Dendritic cell treated with granulocyte-macrophage colony-stimulating factor and Interleukin-4, amounts not matched to agents 40 ng/mL and 50 ng/mL, for 4 days (primary cell): ENCODE results near the gene TF.

Experiments used
- H3K27ac Mint-ChIP-seq: one replicate; pipeline ENCODE4 v1.8.0; 2022; ENCODE audit warnings: mild to moderate bottlenecking, mixed read lengths
- H3K27me3 Mint-ChIP-seq: one replicate; pipeline ENCODE4 v1.8.0; 2022; ENCODE audit warnings: mild to moderate bottlenecking, mixed read lengths
- H3K36me3 Mint-ChIP-seq: one replicate; pipeline ENCODE4 v1.8.0; 2022; ENCODE audit warnings: low read depth, mixed read lengths
- H3K4me1 Mint-ChIP-seq: one replicate; pipeline ENCODE4 v1.8.0; 2022; ENCODE audit warnings: low read depth, mixed read lengths
- H3K4me3 Mint-ChIP-seq: one replicate; pipeline ENCODE4 v1.8.0; 2022; ENCODE audit warnings: mild to moderate bottlenecking, moderate library complexity, mixed read lengths
- H3K9me3 Mint-ChIP-seq: one replicate; pipeline ENCODE4 v1.8.0; 2022; ENCODE audit warnings: mixed read lengths
- intact Hi-C: fragments of 100-400 bp; cut with micrococcal nuclease; formaldehyde crosslinking; loops from one replicate; pipeline ENCODE4 v1.15.0; 2022

Gene TF

DNA sequence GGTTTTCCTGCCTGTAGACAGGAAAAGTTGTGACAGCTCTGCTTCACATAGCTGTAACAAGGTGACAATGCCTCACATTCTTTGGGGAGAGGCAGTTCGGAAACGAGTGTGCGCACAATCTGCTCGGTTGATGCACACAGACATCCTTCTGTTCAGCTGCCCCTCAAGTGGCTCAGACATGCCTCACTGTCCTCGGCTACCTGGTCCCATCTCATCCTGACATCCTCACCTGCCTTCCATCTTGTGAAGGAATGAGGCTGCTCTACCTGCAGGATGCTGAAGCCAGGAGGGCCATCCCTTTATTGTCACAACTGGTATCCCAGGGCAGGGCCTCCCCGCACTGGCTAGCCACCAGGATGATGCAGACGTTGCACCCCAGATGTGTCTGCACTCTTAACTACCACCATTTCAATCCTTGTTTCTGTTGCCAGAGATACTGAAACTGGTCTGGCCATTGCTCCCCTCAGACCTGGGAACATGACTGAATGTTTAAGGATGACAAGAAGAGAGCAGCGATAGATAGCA lies 78.8 kb downstream of the TF start:
- no peaks in the 10 kb centered on the region for H3K9me3 Mint-ChIP-seq
- peaks cover 51% of the 10 kb centered on the region for H3K36me3 Mint-ChIP-seq
- no peak overlapping the region for H3K4me3 Mint-ChIP-seq
- H3K27ac Mint-ChIP-seq, result no peak overlapping the region
- H3K27me3 Mint-ChIP-seq, result peaks cover 1% of the 10 kb centered on the region
- intact Hi-C loops, result no loop called here
- H3K4me1 Mint-ChIP-seq, result no peaks in the 10 kb centered on the region

DNA sequence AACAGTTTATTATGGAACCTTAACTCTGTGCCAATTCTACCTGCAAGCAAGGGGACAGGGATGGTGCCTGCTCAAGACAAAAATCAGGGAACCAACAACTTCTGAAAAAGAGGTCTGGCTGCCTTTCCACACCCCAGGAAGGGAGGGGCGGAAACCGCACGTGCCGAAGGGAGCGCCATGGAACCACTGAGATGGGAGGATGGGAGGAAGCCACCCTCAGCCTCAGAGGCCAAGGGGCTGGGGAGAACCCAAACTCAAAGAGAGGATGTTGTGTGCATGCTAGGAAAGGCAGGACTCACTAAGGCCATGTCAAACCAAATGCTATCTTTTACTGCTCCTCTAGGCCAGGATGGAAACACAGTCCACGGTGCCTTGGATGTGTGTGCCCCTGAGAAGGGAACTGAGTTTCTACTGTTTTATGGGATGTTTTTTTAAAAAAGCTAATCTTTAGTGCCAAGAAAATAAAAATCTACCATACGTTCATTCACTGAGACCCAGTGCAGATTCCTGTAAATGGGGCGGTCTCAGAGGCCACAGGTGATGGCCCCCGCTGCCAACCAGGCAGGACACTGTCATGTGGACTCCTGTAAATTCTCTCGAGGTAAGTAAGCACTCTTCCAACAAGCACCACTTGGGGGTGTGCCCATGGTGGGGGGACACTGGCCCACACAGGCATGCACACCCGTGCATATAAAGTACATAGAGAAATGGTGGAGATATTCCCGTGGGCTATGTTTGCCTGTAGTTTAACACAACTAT lies 80.0 kb downstream of the TF start:
- peaks cover 1% of the 10 kb centered on the region for H3K27me3 Mint-ChIP-seq
- H3K27ac Mint-ChIP-seq, result no peak overlapping the region
- no peaks in the 10 kb centered on the region for H3K9me3 Mint-ChIP-seq
- H3K36me3 Mint-ChIP-seq, result peaks cover 40% of the 10 kb centered on the region
- intact Hi-C loops, result no loop called here
- H3K4me1 Mint-ChIP-seq, result no peaks in the 10 kb centered on the region
- H3K4me3 Mint-ChIP-seq, result no peak overlapping the region

DNA sequence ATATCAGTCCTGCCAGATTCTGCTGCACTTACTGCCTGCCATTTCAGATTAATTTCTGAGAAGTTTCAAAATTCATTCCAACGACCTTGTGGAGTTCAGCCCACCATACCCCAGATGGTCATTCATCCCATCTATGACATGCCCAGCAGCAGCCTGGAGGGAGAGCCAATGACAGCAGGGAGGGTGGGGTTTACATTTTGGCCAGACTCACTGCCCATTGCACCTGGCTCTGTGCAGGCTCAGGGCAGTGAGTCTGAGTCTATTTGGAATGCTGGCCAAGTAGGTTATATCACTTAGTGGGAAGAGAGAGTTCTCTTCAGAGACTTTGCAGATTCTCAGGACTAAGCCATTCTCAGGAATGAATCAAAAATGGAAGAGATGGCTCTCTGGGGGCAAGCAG lies 80.9 kb downstream of the TF start:
- intact Hi-C loops, result no loop called here
- Mint-ChIP-seq H3K4me1 (no peaks in the 10 kb centered on the region), H3K36me3 (peaks cover 30% of the 10 kb centered on the region), H3K9me3 (no peaks in the 10 kb centered on the region), H3K4me3 (no peak overlapping the region), H3K27ac (no peak overlapping the region), H3K27me3 (peaks cover 1% of the 10 kb centered on the region)

DNA sequence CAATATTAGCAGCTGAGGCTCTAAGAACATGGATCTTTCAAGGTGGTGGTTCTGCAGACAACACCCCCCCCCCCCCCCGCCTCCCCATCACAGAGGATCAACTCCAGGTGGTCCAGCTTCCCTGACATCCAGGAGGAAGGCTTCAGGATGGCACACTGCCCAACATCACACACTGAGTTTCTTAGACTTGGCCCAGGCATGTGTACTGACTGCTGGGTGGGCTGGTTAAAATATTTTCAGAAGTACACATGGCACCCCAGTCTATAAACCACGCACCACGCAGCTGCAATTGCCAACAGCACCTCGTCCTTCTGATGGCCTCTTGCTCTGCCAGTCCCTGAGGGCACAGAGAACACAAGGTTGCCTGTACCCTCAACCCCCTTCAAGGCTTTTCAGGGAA lies 81.5 kb downstream of the TF start:
- Mint-ChIP-seq H3K27ac (no peak overlapping the region), H3K4me1 (no peaks in the 10 kb centered on the region), H3K27me3 (peaks cover 1% of the 10 kb centered on the region), H3K4me3 (no peak overlapping the region), H3K9me3 (no peaks in the 10 kb centered on the region), H3K36me3 (peaks cover 24% of the 10 kb centered on the region)
- intact Hi-C loops, result no loop called here

DNA sequence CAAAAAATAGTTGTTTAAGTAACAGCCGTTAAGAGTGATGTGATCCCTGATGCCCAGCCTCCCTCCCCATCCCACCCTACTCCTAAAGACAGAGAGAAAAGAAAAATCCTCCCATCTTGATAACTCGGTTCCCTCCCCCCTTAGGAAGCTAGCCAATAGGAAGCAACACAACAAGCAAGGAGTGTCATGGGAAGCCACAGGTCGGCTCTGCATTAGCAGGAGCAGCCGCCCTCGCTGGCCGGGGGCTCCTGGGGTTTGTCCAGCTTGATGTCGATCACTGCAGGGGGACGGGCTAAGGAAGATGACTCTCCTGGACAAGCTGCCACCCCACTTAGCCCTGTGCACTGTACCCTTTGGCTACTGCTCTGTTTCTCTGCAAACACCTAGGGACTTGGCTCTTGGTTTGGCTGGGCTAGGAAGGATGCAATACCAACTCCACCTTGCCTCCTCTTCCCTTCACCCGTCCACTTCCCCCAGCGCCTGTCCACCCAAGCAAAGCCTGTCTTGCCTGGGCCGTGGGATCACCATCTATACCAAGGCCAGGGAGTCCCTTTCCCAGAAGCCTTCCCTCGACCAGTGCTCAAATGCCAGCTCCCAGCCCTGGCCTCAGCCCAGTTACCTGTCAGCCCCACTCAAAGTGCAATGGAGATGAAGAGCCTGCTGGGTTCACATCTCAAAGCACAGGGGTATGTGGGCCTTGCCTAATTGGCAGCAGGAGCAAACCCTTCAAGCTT lies 82.5 kb downstream of the TF start:
- no peak overlapping the region for H3K27ac Mint-ChIP-seq
- H3K4me1 Mint-ChIP-seq, result no peaks in the 10 kb centered on the region
- no peaks in the 10 kb centered on the region for H3K9me3 Mint-ChIP-seq
- peaks cover 1% of the 10 kb centered on the region for H3K27me3 Mint-ChIP-seq
- H3K4me3 Mint-ChIP-seq, result no peak overlapping the region
- peaks cover 14% of the 10 kb centered on the region for H3K36me3 Mint-ChIP-seq
- intact Hi-C loops, result no loop called here

DNA sequence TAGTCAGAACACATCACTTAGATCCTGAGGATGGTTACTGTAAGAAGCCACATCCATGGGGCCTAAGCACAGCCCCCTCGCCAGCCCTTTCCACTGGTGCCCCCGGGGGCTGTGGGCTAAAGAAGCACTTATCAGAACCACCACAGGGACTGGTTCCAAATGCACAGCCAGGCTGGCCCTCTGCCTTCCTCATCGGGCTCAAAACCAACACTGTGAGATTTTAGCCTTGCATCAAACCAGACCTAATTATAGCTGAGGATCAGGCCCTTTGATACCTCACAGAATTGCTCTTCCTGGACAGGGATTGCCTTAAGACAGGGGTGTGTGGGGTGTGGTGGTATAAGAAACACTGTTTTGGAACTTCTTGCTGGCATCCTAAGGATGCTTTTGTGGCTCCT lies 83.1 kb downstream of the TF start:
- no peaks in the 10 kb centered on the region for H3K4me1 Mint-ChIP-seq
- intact Hi-C loops, result no loop called here
- peaks cover 1% of the 10 kb centered on the region for H3K27me3 Mint-ChIP-seq
- no peak overlapping the region for H3K4me3 Mint-ChIP-seq
- no peaks in the 10 kb centered on the region for H3K9me3 Mint-ChIP-seq
- H3K36me3 Mint-ChIP-seq, result peaks cover 8% of the 10 kb centered on the region
- H3K27ac Mint-ChIP-seq, result no peak overlapping the region

DNA sequence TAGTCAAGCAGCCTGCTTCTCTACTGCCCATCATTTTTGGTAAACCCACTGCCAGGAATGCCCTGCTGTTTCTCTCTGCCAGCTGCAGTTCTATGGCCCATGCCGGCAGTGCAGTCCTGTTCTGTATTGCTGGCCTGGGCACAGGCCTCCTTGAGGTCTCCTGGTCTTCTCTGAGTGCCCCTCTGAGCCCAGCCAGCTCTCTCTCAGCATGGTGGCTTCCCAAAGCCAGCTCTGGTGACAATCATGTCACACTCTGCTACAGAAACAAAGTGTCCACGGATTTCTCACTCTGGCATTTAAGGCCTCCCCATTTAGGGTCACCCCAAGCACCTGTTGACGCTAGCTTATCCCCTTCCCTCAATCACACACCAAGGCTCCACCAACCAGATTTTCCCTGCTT lies 83.9 kb downstream of the TF start:
- Mint-ChIP-seq H3K27me3 (peaks cover 1% of the 10 kb centered on the region), H3K9me3 (no peaks in the 10 kb centered on the region), H3K4me3 (no peak overlapping the region), H3K4me1 (no peaks in the 10 kb centered on the region), H3K36me3 (peaks cover 3% of the 10 kb centered on the region), H3K27ac (no peak overlapping the region)
- intact Hi-C loops, result no loop called here

DNA sequence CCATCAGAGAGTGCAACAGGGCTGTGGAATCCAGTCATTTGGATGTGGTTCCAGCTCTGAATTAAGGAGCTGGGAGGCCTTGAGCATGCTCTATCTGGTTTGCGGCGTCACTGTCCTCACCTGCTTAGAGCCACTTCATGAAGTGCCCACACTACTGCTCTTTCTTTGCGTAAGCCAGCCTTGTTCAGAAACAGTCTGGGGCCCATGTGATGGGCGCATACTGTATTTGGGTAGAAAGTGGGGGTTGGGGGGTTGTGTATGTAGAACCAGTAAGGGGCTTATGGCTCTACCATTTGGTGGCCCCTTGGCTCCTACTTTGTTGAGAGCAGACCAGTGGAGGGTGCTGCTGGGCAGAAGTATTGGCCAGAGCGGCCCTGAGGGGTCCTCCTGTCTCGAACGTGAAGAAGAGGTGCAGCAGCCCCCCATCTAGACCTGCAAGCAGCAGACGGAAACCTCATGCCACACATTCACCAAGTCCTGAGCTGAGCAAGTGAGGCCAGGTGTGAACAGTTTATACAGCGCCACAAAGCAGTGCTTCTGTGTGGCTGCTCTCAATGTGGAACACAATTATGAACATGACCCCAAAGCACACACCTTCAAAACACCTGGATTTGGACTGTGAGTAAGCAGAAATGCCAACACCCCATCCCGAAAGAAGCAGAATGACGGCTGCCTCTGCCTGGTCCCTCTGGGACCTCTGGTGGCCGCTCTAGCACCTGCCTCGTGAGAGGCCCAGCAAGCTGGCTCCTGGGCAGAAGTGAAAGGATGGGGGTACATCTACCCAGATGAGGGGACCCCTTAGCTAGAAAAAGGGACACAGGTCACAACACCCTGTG lies 86.0 kb downstream of the TF start:
- Mint-ChIP-seq H3K36me3 (no peaks in the 10 kb centered on the region), H3K9me3 (no peaks in the 10 kb centered on the region), H3K4me3 (no peak overlapping the region), H3K27me3 (peaks cover 1% of the 10 kb centered on the region), H3K4me1 (no peaks in the 10 kb centered on the region), H3K27ac (no peak overlapping the region)
- intact Hi-C loops, result no loop called here

DNA sequence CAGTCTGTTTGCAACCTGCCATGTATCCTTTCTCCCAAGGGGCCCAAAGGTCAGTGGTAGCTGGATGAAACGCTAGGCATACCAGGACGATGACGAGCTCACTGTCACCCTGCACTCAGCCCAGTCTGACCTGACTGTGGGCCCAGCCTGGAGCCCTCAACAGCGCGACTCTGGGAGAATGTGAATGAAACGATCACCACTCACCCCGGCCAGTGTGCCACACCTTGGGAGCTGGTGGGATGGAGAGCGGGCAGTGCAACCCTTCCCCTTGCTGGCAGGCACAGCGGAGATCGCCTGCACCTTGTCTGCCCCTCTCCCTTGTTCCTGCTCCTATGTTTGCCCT lies 86.6 kb downstream of the TF start:
- H3K27ac Mint-ChIP-seq, result no peak overlapping the region
- H3K9me3 Mint-ChIP-seq, result no peaks in the 10 kb centered on the region
- no peaks in the 10 kb centered on the region for H3K4me1 Mint-ChIP-seq
- no peaks in the 10 kb centered on the region for H3K36me3 Mint-ChIP-seq
- H3K27me3 Mint-ChIP-seq, result peaks cover 1% of the 10 kb centered on the region
- intact Hi-C loops, result no loop called here
- no peak overlapping the region for H3K4me3 Mint-ChIP-seq

DNA sequence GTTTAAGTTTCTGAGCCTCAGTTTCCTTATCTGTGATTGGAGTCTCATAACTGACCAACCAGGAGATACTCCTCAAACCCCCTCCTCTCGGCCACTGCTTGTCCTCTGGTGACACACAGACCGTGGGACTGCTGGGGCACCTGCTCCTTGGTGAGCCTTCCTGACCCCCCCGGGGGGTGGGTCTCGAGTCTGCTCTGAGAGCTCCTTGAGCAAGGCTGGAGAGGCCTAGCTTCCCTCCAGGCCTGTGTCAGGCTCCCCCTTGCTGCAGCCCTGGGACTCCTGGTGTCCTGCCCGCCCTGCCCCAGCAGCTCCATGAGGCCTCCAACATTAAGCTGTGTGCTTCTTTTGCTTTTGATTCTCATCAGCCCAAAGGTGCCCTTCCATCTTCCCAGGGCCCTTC lies 87.1 kb downstream of the TF start:
- intact Hi-C loops, result no loop called here
- Mint-ChIP-seq H3K27me3 (peaks cover 1% of the 10 kb centered on the region), H3K9me3 (no peaks in the 10 kb centered on the region), H3K36me3 (no peaks in the 10 kb centered on the region), H3K4me3 (no peak overlapping the region), H3K4me1 (no peaks in the 10 kb centered on the region), H3K27ac (no peak overlapping the region)

DNA sequence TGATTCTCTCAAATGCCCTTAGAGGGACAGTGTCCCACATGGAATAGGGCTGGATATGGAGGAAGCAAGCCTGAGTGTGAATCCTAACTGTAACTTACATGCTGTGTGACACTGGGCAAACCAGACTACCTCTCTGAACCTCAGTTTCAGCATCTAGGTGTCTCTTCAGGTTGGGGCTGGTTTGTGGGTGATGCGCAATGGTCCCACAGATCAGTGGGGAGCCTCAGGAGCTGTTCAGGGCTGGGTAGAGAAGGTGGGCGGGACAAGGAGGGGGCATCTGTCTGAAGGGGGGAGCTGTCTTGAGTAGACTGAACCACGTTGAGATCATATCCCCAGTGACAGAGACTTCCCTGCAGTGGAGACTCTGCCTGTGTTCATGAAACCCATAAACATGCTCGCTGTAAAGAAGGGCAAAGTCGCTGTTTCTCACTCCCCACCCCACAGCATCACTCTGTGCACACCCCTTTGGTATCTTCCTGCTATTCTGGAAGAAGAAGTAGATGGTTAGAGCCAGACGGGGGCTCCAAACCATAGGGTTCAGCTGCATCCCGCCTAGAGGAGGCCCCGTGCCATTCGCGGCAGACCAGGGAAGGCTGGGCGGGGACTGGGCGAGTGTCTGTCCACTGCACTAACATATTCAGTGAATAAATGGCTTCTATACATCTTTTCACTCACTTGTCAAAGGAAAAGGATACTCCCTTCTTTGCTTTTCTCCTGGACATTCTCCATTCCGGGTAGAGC lies 87.9 kb downstream of the TF start:
- H3K27me3 Mint-ChIP-seq, result peaks cover 1% of the 10 kb centered on the region
- intact Hi-C loops, result no loop called here
- no peak overlapping the region for H3K27ac Mint-ChIP-seq
- no peak overlapping the region for H3K4me3 Mint-ChIP-seq
- no peaks in the 10 kb centered on the region for H3K4me1 Mint-ChIP-seq
- H3K9me3 Mint-ChIP-seq, result no peaks in the 10 kb centered on the region
- no peaks in the 10 kb centered on the region for H3K36me3 Mint-ChIP-seq

DNA sequence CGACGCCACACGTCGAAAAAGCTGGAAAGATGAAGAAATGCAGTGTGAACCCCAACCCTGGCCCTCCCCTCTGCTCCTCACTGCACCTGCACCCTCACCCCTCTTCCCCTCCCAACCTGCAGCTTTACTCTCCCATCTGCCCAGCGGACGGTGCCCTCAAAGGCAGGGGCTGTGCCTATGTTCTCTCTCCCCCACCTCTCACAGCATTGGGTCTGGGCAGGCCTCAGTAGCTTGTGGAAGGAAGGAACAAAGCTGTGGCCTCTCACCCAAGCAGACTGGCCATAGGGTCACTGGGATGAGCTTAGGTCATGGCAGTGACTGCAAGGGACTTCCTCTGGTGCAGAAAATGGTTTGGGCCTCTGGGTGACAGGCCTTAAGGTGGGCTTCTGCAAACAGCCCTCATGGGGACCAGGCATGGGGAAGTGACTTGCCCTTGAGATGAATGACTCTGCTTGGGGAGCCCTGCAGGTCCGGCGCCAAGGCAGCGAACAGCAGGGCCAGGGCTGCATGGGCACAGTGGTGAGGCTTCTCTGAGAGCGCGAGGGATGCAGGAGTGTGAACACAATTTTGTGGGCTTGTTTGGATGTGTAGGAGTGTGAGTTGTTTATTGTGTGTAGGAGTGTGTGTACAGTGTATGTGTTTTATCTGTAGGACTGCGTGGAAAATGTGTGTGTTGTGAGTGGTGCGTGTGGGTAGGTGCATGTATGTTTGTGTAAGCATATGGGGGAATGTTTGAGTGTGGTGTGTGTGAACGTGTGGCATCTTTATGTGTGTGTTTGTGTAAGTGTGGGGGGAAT lies 88.6 kb downstream of the TF start:
- Mint-ChIP-seq H3K4me1 (no peaks in the 10 kb centered on the region), H3K36me3 (no peaks in the 10 kb centered on the region), H3K9me3 (no peaks in the 10 kb centered on the region), H3K27me3 (peaks cover 1% of the 10 kb centered on the region), H3K27ac (no peak overlapping the region), H3K4me3 (no peak overlapping the region)
- intact Hi-C loops, result no loop called here

DNA sequence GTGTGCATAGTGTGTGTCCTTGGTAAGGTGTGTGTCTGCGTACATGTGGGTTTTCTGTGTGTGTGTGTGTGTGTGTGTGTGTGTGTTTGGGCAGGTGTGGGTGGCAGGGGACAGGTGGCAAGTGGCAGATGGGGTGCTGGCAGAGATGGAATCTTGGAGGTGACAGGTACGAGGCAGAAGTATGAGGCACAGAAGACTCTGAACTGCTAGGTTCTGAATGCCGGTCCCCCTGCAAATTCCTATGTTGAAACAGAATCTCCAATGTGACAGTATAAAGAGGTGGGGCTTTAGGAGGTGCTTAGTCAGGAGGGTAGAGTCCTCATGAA lies 89.2 kb downstream of the TF start:
- intact Hi-C loops, result no loop called here

More for the DNA sequence above, 89.2 kb downstream of the TF start:
- Mint-ChIP-seq H3K27ac (no peak overlapping the region), H3K4me1 (no peaks in the 10 kb centered on the region), H3K4me3 (no peak overlapping the region), H3K36me3 (no peaks in the 10 kb centered on the region), H3K9me3 (no peaks in the 10 kb centered on the region), H3K27me3 (no peaks in the 10 kb centered on the region)
